GM23338 (cell line): Measurements from ENCODE around the gene ZBTB42. TPM values are rescaled to one million over a fixed set of nuclear protein-coding genes. Genes with fewer than 3 reads are reported as not detected.
A peak's percentile ranks its signal among the peaks of the same experiment; 100 is the strongest.

ENCODE experiments used
- ATAC-seq: fragments of 200-7000 bp; cut with Tn5 transposase; 3 replicates; pipeline ENCODE4 v1.9.1; 2020
- DNase-seq: peaks from one replicate; pipeline ENCODE4 v3.0.0-alpha.2; 2015; ENCODE audit warnings: low spot score
- H2AFZ ChIP-seq: fragments of 200-600 bp; sonication (generic); 2 replicates; pipeline ENCODE4 v1.8.0; 2016; ENCODE audit warnings: antibody characterized with exemption, mild to moderate bottlenecking, moderate library complexity
- H3F3A ChIP-seq: fragments of 200-600 bp; sonication (generic); replicated peaks from 2 replicates; pipeline ENCODE4 v1.8.0; 2017; ENCODE audit warnings: antibody characterized with exemption, mixed run types, low read depth
- H3K27ac ChIP-seq: fragments of 200-600 bp; sonication (generic); 2 replicates; pipeline ENCODE4 v1.6.1; 2016; ENCODE audit warnings: low read depth
- H3K27me3 ChIP-seq: fragments of 200-600 bp; sonication (generic); 2 replicates; pipeline ENCODE4 v1.8.0; 2016; ENCODE audit warnings: mild to moderate bottlenecking, mixed run types, moderate library complexity; ENCODE audit not compliant: insufficient read depth
- H3K36me3 ChIP-seq: fragments of 200-600 bp; sonication (generic); 2 replicates; pipeline ENCODE4 v1.8.0; 2016; ENCODE audit warnings: mild to moderate bottlenecking; ENCODE audit not compliant: insufficient read depth
- H3K4me1 ChIP-seq: fragments of 200-600 bp; sonication (generic); 2 replicates; pipeline ENCODE4 v1.8.0; 2016; ENCODE audit warnings: mild to moderate bottlenecking, moderate library complexity; ENCODE audit not compliant: insufficient read depth
- H3K4me2 ChIP-seq: fragments of 200-600 bp; sonication (generic); 2 replicates; pipeline ENCODE4 v1.7.1; 2017; ENCODE audit warnings: mixed run types
- H3K4me3 ChIP-seq: fragments of 200-600 bp; sonication (generic); 2 replicates; pipeline ENCODE4 v1.6.1; 2016; ENCODE audit warnings: mixed run types
- H3K79me2 ChIP-seq: fragments of 200-600 bp; sonication (generic); replicated peaks from 2 replicates; pipeline ENCODE4 v1.8.0; 2017; ENCODE audit warnings: mild to moderate bottlenecking; ENCODE audit not compliant: insufficient read depth
- H3K9me2 ChIP-seq: fragments of 200-600 bp; sonication (generic); 2 replicates; pipeline ENCODE4 v1.8.0; 2017; ENCODE audit not compliant: insufficient read depth
- H4K20me1 ChIP-seq: fragments of 200-600 bp; sonication (generic); replicated peaks from 2 replicates; pipeline ENCODE4 v1.8.0; 2017; ENCODE audit warnings: mild to moderate bottlenecking; ENCODE audit not compliant: insufficient read depth
- H3K27ac Mint-ChIP-seq: 2 replicates; pipeline ENCODE4 v1.8.0; 2020; ENCODE audit warnings: inconsistent platforms, mild to moderate bottlenecking, moderate library complexity, mixed read lengths
- H3K27me3 Mint-ChIP-seq: 3 replicates; pipeline ENCODE4 v1.8.0; 2022; ENCODE audit warnings: low read depth, mild to moderate bottlenecking, moderate library complexity, mixed read lengths, inconsistent platforms; ENCODE audit not compliant: insufficient read depth, poor library complexity
- H3K36me3 Mint-ChIP-seq: 3 replicates; pipeline ENCODE4 v1.8.0; 2021; ENCODE audit warnings: low read depth, mild to moderate bottlenecking, inconsistent platforms, moderate library complexity, mixed read lengths
- H3K4me1 Mint-ChIP-seq: 3 replicates; pipeline ENCODE4 v1.8.0; 2020; ENCODE audit warnings: mild to moderate bottlenecking, inconsistent platforms, mixed read lengths
- H3K4me3 Mint-ChIP-seq: 3 replicates; pipeline ENCODE4 v1.8.0; 2021; ENCODE audit warnings: moderate library complexity, mild to moderate bottlenecking, inconsistent platforms, mixed read lengths
- H3K9me3 Mint-ChIP-seq: 3 replicates; pipeline ENCODE4 v1.8.0; 2020; ENCODE audit warnings: moderate library complexity, mild to moderate bottlenecking, inconsistent platforms, mixed read lengths
- CREB1 ChIP-seq: fragments of 250-450 bp; sonication (Bioruptor Pico); IDR thresholded peaks from 2 replicates; pipeline ENCODE4 v1.5.0; 2020; ENCODE audit warnings: low read depth, mild to moderate bottlenecking, moderate library complexity
- EZH2phosphoT487 ChIP-seq: fragments of 200-600 bp; sonication (generic); IDR thresholded peaks from one replicate; pipeline ENCODE4 v1.8.1; 2018; ENCODE audit warnings: antibody characterized with exemption; ENCODE audit not compliant: unreplicated experiment
- JUNB ChIP-seq: IDR thresholded peaks from one replicate; pipeline ENCODE4 v1.6.1; 2016; ENCODE audit warnings: antibody characterized with exemption; ENCODE audit not compliant: unreplicated experiment
- NANOG ChIP-seq: IDR thresholded peaks from 2 replicates; pipeline ENCODE4 v1.6.1; 2016; ENCODE audit warnings: antibody characterized with exemption, borderline replicate concordance
- POLR2AphosphoS5 ChIP-seq: IDR thresholded peaks from 2 replicates; pipeline ENCODE4 v1.6.1; 2016; ENCODE audit warnings: antibody characterized with exemption, low read depth
- REST ChIP-seq: IDR thresholded peaks from one replicate; pipeline ENCODE4 v1.6.1; 2018; ENCODE audit warnings: antibody characterized with exemption; ENCODE audit not compliant: unreplicated experiment
- ZNF331 ChIP-seq: fragments of 250-450 bp; sonication (Bioruptor Pico); IDR thresholded peaks from 2 replicates; pipeline ENCODE4 v1.5.0; 2020; ENCODE audit warnings: low read depth, mild to moderate bottlenecking, moderate library complexity
- ZNF462 ChIP-seq: fragments of 250-450 bp; sonication (Bioruptor Pico); IDR thresholded peaks from 2 replicates; pipeline ENCODE4 v1.5.0; 2020; ENCODE audit warnings: mild to moderate bottlenecking, moderate library complexity
- polyA plus RNA-seq: library from polyadenylated mRNA; unstranded; fragments of >200 nt; fragmentation: Nextera tagmentation; extraction: Ambion mirVana; gene quantifications from 2 replicates; pipeline ENCODE4 v1.2.1, GENCODE V29; 2016
- total RNA-seq: library from RNA; depleted of rRNA; stranded (reverse); fragments of >200 nt; shearing (Covaris generic); gene quantifications from 2 replicates; pipeline ENCODE4 v1.2.3, GENCODE V29; 2014

The ZBTB42 gene
- total and polyA plus RNA-seq, 2 experiments from 2014 or later: 0.70 to 4.4 TPM

- no peaks in the 10 kb centered on the region for H3F3A ChIP-seq
- no peaks in the 10 kb centered on the region for H3K9me2 ChIP-seq
- H3K79me2 ChIP-seq: peaks cover 33% of the 10 kb centered on the region
- peaks cover 6% of the 10 kb centered on the region; the same call in 1 of the 2 replicates for H3K4me1 ChIP-seq
- H2AFZ ChIP-seq: peak within 1 kb of the TSS; percentile 91; the same call in 1 of the 2 replicates
- TF ChIP-seq CREB1 (CRISPR knock-in tag) (peak; percentile 100), POLR2AphosphoS5 (peak; percentile 93), NANOG (no peak), JUNB (no peak), EZH2phosphoT487 (no peak), ZNF462 (CRISPR knock-in tag) (no peak), REST (no peak), ZNF331 (CRISPR knock-in tag) (no peak)
- no peaks in the 10 kb centered on the region for H3K27me3 ChIP-seq
- Mint-ChIP-seq H3K4me1 (peaks cover 17% of the 10 kb centered on the region), H3K27me3 (peaks cover 26% of the 10 kb centered on the region), H3K27ac (peak within 1 kb of the TSS; percentile 94), H3K4me3 (peak within 1 kb of the TSS; percentile 86), H3K36me3 (peaks cover 51% of the 10 kb centered on the region), H3K9me3 (peaks cover 27% of the 10 kb centered on the region)
- peaks cover 5% of the 10 kb centered on the region; the same call in 1 of the 2 replicates for H3K36me3 ChIP-seq
- peak within 1 kb of the TSS; percentile 99 for H3K4me2 ChIP-seq
- DNase-seq: peak; percentile 100
- peak within 1 kb of the TSS; percentile 86; the same call in 1 of the 2 replicates for H3K27ac ChIP-seq
- peak within 1 kb of the TSS; percentile 93 for H3K4me3 ChIP-seq
- peaks cover 11% of the 10 kb centered on the region for H4K20me1 ChIP-seq
- peak; percentile 92 for ATAC-seq
Observed at GRCh38 chr14:104752735-104753527, 48.0 kb upstream of the ZBTB42 start, which contains the start of gene SIVA1. Gene SIVA1 (plus strand): TSS chr14:104753147. CDS start chr14:104753202, 55 bp downstream.
